Stimulated activated CD8-positive, alpha-beta memory T cell treated with anti-CD3 and anti-CD28 coated beads, Interleukin-4, amount 100 ng/mL, for 48 hours (primary cell): ENCODE data around the gene NMNAT3.
"Not testable (repeated sequence)": the region's sequence is repeated elsewhere in the genome, so short reads cannot be mapped to it uniquely, and the experiment has no call there.

Experiments
- DNase-seq: peaks from one replicate; pipeline ENCODE4 v3.0.0-alpha.2; 2020

The NMNAT3 gene

GRCh38 chr3:139633511-139633910 lies 44.3 kb downstream of the NMNAT3 start:
- no peak for DNase-seq

DNA sequence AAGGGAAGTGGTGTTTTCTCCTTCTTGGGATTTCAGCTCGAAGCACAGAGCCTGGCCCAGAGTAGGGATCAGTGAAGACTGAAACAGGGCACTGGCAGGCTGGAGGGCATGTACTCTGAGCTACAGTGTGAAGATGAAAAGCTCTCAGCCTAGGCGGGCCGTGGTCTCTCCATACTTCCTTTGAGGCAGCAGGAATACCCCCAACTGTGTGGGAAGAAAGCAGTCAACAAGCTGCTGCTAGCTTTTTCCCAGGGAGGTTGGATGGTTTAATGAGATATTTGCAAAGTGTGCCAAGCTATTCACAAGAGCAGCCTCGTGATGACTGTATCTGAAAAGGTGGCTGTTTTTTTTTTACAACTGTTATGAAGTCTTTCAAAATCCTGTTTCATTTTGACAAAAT lies 47.2 kb downstream of the NMNAT3 start:
- no peak for DNase-seq

DNA sequence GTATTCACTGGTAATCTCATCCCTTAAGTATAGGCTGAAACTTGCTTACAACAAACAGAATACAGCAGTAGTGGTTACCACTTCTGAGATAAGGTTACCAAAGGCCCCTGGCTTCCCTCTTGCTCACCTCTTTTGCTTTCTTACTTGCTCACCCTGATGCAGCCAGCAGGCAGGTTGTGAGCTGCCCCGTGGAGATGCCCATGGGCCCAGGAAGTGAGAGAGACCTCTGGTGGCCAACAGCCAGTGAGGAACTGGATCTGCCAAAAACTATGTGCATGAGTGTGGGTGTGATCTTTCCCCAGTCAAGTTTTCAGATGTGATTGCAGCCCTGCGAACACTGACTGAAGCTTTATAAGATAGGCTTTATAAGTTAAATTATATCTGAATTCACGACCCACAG lies 48.7 kb downstream of the NMNAT3 start:
- DNase-seq, result peak; percentile 28

GRCh38 chr3:139627759-139628158 lies 50.0 kb downstream of the NMNAT3 start:
- DNase-seq, result no peak

GRCh38 chr3:139620438-139620837 lies 57.3 kb downstream of the NMNAT3 start:
- DNase-seq, result no peak

DNA sequence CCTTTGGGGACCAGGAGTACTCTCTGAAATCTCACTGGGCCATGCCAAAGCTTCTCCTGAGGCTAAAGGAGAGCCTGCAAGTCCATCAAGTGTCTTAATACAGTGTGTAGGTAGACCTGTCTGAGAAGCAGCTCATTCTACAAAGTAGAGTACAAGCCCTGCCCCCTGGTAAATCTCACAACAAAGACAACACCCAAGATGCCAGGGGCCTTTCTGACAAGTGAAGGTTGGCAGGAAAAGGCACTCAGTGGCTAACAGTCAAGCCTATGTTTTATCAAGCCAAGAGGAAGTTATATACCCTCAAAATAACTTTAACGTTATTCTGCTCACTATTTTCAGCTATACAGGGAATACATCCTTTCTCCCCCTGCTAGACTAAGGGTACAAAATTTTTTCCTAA lies 58.3 kb downstream of the NMNAT3 start:
- DNase-seq, result no peak

GRCh38 chr3:139617672-139618268 lies 60.0 kb downstream of the NMNAT3 start:
- DNase-seq, result no peak

GRCh38 chr3:139611528-139611927 lies 66.2 kb downstream of the NMNAT3 start:
- DNase-seq, result no peak

GRCh38 chr3:139610886-139611285 lies 66.9 kb downstream of the NMNAT3 start:
- no peak for DNase-seq

- DNase-seq, result no peak
Observed at GRCh38 chr3:139608924-139609323, 68.8 kb downstream of the NMNAT3 start.

- DNase-seq, result no peak
Observed at GRCh38 chr3:139608108-139608380, 69.7 kb downstream of the NMNAT3 start.

GRCh38 chr3:139607257-139608107 lies 70.3 kb downstream of the NMNAT3 start:
- DNase-seq, result no peak

GRCh38 chr3:139602003-139602402 lies 75.8 kb downstream of the NMNAT3 start:
- DNase-seq, result no peak

DNA sequence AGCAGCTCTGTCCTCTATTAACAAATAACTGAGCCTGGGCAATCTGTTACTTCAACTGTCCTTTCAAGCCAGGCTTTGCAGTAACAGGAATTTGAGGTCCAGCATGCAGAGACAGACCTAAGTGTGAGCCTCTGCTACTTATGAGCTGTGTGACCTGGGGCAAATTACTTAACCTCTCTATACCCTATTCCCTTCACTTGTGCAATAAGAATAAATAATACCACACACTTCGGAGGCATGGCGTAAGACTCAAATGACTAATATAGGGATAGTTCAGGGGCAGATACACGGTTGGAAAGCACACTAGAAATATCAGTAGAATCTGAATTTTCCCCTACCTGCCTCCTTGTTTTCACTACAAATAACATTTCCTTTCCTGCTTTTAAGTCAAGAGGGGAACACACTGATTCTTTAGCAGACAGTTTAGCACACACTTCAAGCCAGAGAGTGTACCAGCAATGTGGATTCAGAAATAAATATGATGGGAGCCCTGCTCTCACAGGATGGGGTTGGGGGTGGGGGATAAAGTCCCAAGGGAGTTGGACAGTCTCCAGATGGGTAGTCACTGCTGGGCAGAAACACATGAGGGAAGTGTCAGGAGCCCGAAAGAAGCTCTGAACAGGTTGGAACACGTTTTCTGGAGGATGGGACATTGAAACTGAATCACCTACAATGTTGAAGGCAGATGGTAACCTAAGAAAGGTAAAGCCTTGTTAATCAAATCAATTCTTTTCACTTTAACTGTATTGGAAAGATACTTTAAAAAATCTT lies 76.4 kb downstream of the NMNAT3 start:
- no peak for DNase-seq

DNA sequence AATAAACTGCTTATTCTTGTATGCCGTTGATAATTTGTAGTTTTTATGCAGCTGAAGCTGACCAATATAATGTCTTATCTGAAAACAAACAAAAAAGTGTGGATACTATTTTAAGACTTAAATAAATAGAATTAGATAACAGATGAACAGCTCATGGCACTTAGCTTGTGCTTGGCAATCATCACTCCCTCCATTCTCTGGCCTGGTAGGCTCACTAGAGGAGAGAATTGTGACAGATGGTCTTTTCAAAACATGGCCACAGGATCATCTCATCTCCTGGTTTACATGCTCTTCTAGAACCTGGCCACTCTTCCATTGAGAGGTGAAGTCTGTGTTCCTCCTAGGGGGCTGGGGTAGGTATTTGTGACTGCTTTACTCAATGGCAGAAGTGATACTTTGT lies 79.8 kb downstream of the NMNAT3 start:
- no peak for DNase-seq

DNA sequence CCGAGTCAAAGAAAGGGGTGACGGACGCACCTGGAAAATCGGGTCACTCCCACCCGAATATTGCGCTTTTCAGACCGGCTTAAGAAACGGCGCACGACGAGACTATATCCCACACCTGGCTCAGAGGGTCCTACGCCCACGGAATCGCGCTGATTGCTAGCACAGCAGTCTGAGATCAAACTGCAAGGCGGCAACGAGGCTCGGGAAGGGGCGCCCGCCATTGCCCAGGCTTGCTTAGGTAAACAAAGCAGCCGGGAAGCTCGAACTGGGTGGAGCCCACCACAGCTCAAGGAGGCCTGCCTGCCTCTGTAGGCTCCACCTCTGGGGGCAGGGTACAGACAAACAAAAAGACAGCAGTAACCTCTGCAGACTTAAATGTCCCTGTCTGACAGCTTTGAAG lies 86.6 kb downstream of the NMNAT3 start:
- DNase-seq, result not testable (repeated sequence)

DNA sequence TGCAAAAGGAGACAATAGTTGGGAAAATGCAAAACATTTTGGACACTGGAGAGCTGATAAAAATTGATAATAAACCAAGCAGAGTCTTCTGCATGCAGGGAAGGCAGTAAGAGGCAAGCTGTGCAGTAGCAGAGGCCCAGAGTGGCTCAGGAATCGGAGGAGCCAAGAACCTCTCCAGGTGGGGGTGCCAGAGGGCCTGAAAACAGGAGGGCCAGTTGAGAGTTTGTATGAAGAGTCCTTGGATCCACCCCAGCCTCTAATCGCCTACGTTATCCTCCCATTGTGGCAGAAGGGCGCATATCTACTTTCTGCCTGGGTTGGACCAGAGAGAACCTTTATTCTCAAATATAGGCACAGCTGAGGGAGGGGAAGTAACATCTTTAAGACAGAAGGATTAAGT lies 89.3 kb downstream of the NMNAT3 start:
- no peak for DNase-seq

GRCh38 chr3:139587797-139588196 lies 90.0 kb downstream of the NMNAT3 start:
- no peak for DNase-seq

GRCh38 chr3:139586420-139587017 lies 91.3 kb downstream of the NMNAT3 start:
- DNase-seq, result no peak

DNA sequence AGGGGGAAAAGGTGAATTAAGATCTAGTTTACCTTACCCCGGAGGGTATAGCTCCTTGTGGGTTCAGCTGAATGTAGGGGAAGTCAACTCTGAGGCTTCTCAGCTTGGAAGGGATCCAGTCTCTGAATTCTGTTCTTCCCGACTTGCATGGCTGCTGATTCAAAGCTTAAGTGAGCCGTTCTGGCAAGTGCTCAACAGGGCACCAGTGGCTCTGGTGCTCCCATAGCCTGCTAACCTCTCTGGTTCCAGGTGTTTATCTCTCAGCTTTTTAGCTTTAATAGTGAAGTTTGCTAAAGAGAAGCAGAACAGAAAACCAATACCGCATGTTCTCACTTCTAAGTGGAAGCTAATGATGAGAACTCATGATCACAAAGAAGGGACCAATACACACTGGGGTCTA lies 92.0 kb downstream of the NMNAT3 start:
- no peak for DNase-seq

DNA sequence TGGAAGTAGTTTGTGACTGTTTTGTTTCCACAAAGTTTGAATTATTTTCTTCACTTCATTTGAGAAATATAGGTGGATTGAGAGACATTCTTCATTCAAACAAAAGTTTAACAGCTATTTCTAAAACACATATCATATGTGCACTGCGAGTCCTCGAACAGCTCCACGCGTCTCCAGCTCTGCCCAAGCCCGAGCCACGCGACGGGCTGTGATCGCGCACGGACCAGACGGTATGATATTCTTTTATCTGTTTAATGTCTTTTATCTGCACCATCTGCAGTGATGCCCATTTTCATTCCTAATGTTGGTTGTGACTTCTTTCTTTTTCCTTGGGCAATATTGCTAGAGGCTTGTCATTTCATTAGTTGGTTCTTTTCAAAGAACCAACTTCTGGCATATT lies 94.1 kb downstream of the NMNAT3 start:
- not testable (repeated sequence) for DNase-seq

GRCh38 chr3:139578783-139579182 lies 99.0 kb downstream of the NMNAT3 start:
- DNase-seq, result no peak

DNA sequence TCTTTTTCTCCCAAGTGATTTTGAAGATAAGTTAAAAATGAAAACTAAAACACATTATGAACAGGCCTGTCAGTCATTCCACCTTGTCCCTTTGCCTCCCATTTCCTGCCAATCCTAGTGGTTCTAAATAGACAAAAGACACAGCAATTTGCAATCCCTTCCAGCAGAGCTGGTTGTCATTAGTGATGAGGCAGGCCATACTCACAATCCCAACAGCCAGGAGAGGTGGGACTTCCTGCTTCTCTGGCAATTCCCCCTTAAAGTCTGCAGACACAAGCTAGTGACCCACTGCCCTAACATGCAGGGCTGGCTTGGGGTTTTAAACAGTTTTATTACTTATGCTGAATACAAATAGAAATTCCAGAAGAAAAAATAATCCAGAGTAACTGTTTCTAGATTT lies 99.9 kb downstream of the NMNAT3 start:
- no peak for DNase-seq

DNA sequence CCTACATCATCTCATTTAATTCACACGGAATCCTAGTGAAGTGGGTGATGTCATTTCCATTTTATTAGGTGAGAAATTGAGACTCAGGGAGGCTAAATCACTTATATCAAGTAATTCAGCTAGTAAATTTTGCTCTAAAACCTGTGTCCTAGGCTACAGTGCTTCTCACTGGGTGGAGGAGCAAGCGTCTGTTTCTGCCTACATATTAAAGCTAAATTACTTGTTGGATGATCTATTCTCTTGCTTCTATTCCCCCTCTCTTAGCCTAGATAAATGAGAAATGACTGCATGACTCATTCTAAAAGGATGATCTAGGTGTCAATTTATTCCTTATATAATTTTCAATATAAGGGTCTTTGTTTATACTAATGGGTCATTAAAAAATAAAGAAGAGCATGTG lies 100.4 kb downstream of the NMNAT3 start:
- no peak for DNase-seq
